Esophagus muscularis mucosa (tissue), 3 donors: Measurements from ENCODE around the gene MYO9B.

Experiments
- CTCF ChIP-seq, 3 experiments: fragments of 200-600 bp in 2 of 3; fragments of 450-650 bp in 1 of 3; sonication (generic) in 2 of 3; IDR thresholded peaks; one replicate each; pipeline ENCODE4 v1.5.1; 2017 to 2019; ENCODE audit warnings: antibody characterized with exemption in 3 of 3, mild to moderate bottlenecking in 2 of 3, moderate library complexity in 1 of 3
- POLR2AphosphoS5 ChIP-seq, 2 donors: sonication (generic); formaldehyde crosslinking; IDR thresholded peaks; one replicate each; pipeline ENCODE4 v1.6.1; 2017; ENCODE audit warnings: antibody characterized with exemption in 2 of 2

DNA sequence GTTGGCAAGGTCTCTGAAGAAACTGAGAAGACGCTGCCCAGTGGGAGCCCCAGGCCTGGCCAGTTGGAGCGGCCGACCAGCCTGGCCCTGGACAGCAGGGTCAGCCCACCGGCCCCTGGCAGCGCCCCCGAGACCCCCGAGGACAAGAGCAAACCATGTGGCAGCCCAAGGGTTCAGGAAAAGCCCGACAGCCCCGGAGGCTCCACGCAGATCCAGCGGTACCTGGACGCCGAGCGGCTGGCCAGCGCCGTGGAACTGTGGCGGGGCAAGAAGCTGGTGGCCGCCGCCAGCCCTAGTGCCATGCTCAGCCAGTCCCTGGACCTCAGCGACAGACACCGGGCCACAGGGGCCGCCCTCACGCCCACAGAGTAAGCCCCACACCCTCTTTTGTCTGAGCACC lies 119.5 kb downstream of the MYO9B start:
- TF ChIP-seq CTCF (IDR thresholded peaks at IDR 0.05) (no peak), POLR2AphosphoS5 (IDR thresholded peaks at IDR 0.05) (no peak)
